ENCODE results near the gene KCNQ1.

The KCNQ1 gene

GRCh38 chr11:2670541-2671100 lies 225.8 kb downstream of the KCNQ1 start:
- in situ Hi-C loops (cut with MboI; ENCODE audit: low sequenced_read_pairs), result no loop called here

DNA sequence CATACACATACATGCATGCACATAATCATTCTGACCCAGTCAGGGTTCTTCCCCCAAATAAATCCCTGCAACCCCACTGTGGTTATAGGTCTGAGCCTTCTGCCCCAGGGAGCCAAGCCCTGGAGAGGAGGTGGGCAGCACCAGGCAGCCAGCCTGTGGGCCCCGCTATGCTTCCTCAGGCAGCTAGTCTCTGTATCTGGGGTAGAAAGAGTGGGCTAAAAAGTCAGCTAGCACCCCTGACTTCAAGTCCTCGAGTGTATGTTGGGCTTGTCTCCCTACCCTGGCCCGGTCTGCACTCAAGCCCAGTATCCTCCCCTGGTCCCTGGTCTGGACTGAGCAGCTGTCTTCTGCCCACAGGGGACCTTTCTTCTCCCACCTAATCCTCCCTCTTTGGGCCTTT lies 226.9 kb downstream of the KCNQ1 start:
- in situ Hi-C loops (cut with MboI; ENCODE audit: low sequenced_read_pairs), result no loop called here

DNA sequence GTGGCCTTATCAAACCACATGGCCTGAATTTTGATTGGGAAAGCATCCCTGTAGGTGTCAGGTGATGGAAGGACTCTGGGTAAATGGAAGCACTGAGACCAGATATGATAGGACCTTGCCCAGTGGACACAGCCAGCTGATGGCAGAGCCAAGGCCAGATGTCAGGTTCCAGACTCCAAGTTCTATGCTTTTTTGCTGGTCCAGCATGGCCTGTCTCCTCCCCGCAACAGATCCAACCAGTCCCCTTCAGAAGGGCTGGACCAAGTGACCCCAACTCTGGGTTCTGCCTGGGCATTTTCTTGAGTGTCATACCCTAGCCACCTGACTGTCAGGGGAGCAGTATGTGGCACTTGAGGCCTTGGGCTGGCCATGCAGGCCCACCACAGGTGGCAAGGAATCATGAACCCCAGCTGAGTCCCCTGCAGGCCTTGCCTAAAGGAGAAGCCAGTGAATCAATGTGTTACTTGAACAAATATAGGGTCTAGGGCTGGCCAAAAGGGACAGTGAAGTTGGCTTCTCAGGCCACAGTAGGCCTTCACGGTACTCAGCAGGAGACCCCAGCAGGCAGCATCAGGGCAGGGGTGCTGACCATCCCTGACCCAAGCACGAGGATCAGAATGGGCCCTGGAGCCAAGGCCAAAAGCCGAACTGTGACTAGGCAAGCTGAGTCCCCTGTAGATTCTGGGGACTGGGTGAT lies 227.9 kb downstream of the KCNQ1 start:
- in situ Hi-C loops (cut with MboI; ENCODE audit: low sequenced_read_pairs), result no loop called here

GRCh38 chr11:2673250-2673610 lies 228.4 kb downstream of the KCNQ1 start:
- in situ Hi-C loops (cut with MboI; ENCODE audit: low sequenced_read_pairs), result no loop called here

DNA sequence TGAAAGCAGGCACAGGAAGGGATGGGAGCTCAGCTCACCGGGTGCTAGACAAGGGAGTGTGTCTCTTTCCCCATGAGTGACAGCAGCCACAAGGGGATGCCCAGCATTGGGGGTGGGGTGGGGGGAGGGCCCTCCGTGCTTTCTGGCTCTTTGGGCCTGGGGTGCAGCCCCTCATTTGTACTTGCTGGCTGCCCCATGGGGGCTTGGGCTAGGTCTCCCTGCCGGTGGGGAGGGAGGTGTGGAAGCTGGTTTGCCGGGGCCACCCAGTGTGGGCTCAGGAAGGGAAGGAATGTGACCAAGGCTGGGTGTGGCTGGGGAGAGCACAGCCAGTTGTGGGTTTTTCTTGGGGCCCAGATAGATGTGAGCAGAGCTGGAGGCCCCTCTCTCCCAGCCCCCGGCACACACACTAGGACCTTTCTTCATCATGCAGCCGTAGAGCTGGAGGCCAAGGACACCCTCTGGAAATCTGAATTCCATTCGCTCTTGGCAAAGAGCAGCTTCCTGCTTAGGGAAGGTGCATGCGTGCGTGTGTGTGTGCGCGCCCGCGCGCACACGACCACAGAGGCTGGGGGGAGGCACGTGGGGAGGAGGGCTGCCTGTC lies 229.2 kb downstream of the KCNQ1 start:
- in situ Hi-C loops (cut with MboI; ENCODE audit: low sequenced_read_pairs), result no loop called here

- in situ Hi-C loops (cut with MboI; ENCODE audit: low sequenced_read_pairs), result no loop called here
These were observed 229.9 kb downstream of the KCNQ1 start for GRCh38 chr11:2674658-2675131.

- in situ Hi-C loops (cut with MboI; ENCODE audit: low sequenced_read_pairs), result no loop called here
These were observed 230.7 kb downstream of the KCNQ1 start for GRCh38 chr11:2675540-2675939.

- in situ Hi-C loops (cut with MboI; ENCODE audit: low sequenced_read_pairs), result no loop called here
These were observed 232.3 kb downstream of the KCNQ1 start for GRCh38 chr11:2677127-2677526.

DNA sequence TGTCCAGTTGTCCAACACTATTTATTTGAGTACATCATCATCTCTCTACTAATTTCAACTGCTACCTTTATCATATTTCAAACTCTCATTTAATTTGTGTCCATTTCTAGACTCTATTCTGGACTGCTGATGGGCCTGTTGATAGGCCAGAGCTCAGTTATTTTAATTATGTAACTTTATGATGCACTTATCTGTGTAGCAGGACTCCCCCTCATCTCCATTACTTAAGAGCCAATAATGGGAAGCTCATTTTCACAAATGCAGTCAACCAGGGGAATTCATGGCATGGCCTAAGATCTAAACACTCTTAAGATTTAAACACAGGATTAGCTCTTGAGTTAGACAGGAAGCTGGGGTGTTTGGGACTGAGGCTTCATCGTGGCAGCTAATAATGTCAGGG lies 233.6 kb downstream of the KCNQ1 start:
- in situ Hi-C loops (cut with MboI; ENCODE audit: low sequenced_read_pairs), result no loop called here

DNA sequence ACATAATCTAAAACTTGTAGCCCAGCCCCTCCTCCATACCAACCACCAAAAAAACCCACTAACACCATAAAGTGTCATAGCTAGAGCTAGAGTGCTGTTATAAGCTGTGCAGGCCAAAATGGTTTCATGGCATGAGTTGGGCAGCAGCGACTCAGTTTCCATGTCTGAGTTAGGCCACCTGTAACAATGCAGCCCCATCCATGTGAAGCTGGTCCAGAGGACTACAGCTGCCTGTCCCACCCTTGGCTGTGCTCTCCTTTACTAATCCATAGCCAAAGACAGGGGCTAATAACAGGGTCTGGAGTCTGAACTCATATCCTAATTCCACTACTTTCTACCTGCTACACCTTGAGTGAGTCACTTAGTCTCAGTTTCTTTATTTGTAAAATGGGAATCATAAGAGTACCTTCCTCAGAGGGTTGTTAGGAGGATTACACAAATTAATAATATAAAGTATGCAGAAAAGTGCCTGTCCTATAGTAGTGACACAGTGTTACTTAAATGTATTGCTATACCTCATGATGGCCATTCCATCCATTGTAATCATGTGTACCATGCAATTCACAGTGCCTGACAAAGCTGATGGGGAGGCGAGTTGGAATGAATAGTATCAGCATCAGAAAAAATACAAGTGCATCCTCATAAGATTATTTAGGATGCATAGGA lies 234.3 kb downstream of the KCNQ1 start:
- in situ Hi-C loops (cut with MboI; ENCODE audit: low sequenced_read_pairs), result no loop called here

GRCh38 chr11:2681408-2682145 lies 236.8 kb downstream of the KCNQ1 start:
- in situ Hi-C loops (cut with MboI; ENCODE audit: low sequenced_read_pairs), result no loop called here

DNA sequence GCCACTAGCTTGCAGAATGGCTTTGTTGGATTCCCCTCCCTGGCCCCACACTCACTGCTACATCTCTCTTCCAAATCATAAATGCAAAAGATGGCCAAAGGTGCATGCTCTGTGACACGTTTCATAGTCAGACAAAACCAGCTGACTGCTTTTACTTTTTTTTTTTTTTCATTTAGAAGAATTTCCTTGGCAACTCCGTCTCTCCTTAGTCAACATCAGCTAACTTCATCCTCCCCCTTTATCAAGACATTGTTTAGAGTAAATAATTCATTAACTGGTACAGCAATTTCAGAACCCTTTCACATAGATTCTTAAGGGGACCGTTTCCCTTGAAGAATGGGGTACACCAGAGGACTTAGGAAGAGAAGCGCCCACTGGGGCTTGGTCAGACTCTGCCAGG lies 239.0 kb downstream of the KCNQ1 start:
- in situ Hi-C loops (cut with MboI; ENCODE audit: low sequenced_read_pairs), result no loop called here

GRCh38 chr11:2684581-2684980 lies 239.8 kb downstream of the KCNQ1 start:
- in situ Hi-C loops (cut with MboI; ENCODE audit: low sequenced_read_pairs), result no loop called here

GRCh38 chr11:2685051-2685450 lies 240.2 kb downstream of the KCNQ1 start:
- in situ Hi-C loops (cut with MboI; ENCODE audit: low sequenced_read_pairs), result no loop called here

DNA sequence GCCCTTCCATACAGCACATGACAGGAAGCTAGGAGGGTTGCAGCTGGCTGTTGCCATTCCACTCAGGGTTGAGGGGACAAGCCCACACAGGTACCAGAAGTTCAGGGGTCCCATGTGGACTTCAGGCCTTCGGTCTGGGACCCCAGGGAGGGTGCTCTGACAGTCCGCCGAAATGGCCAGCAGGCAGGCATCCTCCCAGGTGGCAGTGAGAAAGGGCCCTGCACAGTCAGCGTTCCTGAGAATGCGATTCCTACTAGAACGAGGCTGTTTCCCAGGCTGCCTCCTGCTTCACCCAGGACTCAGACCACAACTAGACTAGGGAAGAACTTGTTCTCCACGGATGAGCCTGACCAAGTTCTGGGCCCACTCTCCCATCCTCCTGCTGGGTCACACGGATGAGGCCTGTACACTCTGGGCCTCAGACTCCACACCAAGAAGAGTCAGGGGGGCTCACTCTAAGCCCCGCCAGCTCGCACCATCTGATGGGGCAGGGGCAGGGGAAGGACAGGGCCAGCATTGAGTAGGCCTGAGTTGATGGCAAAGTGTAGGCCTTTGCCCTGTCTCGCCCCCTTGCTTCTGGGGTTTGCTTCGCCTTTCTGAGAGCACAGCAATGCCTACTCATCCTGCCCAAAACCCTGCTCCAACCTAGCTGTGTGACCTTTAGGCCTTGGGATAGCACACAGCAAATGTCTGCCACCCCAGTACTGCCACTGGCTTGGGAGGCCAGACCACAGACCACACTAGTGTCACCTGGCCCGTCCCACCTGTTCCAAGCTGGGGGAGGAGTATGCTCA lies 241.0 kb downstream of the KCNQ1 start:
- in situ Hi-C loops (cut with MboI; ENCODE audit: low sequenced_read_pairs), result no loop called here

DNA sequence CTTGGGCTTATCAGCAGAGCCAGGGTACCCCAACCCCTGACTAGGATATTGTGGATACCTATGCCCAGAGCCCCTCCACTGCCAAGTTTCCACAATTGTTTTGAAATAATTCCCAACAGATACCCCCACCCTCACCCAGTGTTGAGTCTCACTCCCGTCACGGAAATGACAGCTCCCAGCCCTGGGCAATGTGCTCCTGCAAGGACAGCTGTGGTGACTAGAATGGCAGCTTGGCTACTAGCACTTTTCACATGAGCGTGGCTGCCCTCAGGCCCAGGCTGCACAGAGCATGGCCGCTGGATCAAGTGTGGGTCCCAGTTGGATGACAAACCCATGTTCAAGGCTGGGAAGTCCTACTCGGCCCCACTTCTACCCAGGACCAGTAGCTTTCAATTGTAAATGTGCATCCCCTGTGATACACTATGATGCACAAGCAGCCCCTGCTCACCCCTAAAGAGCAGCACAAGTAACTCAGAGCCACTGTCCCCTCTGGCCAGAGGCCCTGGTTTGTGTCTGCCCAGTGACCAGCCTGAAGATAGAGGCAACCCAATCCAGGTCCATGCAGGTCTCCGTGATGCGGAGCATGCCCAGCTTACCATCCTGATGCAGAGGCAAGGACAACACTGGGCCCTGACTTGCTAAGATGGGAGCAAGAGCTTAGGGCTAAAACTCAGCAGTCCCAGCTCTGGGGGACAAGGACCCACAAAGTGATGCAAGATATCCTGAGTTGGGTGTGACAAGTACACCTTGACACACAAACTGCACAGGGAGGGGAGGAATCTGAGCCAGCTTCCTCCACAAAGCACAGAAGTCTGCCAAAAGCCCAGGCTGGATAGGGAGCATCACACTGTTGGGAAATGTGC lies 241.8 kb downstream of the KCNQ1 start:
- in situ Hi-C loops (cut with MboI; ENCODE audit: low sequenced_read_pairs), result no loop called here

DNA sequence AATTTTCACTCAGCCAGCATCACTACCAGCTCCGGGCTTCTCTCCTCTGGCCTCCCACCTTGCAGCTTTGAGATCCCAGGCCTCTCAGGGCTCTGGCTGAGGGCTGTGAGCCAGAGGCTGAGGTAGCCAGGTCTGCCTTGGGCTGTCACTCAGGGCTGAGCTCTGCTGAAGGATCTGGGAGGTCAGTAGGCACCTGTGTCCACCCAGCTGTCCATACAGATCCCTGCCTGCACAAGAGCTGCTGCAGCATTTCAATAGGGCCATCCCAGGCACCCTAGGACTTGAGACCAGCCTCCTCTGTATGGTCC lies 242.4 kb downstream of the KCNQ1 start:
- in situ Hi-C loops (cut with MboI; ENCODE audit: low sequenced_read_pairs), result no loop called here

DNA sequence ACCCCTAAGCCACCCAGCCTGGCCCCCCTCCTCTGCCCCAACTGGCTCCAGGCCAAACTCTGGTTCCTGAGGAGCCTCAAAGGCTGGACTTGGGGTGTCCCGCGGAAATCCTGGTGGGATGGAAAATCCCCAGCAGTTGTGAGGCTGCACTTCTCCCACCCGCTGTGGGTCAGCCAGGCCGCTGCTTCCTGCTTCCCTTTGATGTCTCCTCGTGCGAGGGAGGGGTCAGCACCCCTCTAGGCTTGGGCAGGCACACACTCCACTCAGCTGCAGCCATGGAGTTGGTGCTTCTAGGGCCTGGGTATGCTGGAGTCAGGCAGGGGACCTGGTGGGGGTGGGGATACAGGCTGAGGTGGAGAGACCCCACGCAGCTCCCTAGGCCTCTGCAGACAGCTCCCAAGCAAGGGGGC lies 243.0 kb downstream of the KCNQ1 start:
- in situ Hi-C loops (cut with MboI; ENCODE audit: low sequenced_read_pairs), result no loop called here

GRCh38 chr11:2688381-2689231 lies 243.8 kb downstream of the KCNQ1 start:
- in situ Hi-C loops (cut with MboI; ENCODE audit: low sequenced_read_pairs), result no loop called here
